ENCODE results near the gene TMC6. TPM values are rescaled to one million over a fixed set of nuclear protein-coding genes. Genes with fewer than 3 reads are reported as not detected.
A peak's percentile ranks its signal among the peaks of the same experiment; 100 is the strongest.

The TMC6 gene
- polyA plus RNA-seq, 1 of the 3 experiments (the other 2 are of a cell fraction), result 5.5 TPM

- H3K9ac ChIP-seq, result no peak overlapping the region
- H3K4me1 ChIP-seq (ENCODE audit: control insufficient read depth in 1 of 2, insufficient read depth in 2 of 2, low read depth in 1 of 2, low read length in 1 of 2), result peaks cover 0 to 17% of the 10 kb centered on the region in 2 experiments; a peak in 1 of 4 replicates
- DNase-seq, result no peak
- no peak overlapping the region for H3K27ac ChIP-seq (ENCODE audit: low read depth in 2 of 2, low read length in 1 of 2)
- WGBS (ENCODE audit: low lambda C conversion rate), result 53% methylated on average over 6 of the region's 6 CpGs
- H4K20me1 ChIP-seq (ENCODE audit: insufficient read depth), result peaks cover 14% of the 10 kb centered on the region; the same call in 1 of the 2 replicates
- H3F3A ChIP-seq (replicated peaks; ENCODE audit: insufficient read depth), result peaks cover 7% of the 10 kb centered on the region
- no peak overlapping the region for H3K4me2 ChIP-seq
- no peak overlapping the region for H2AFZ ChIP-seq (ENCODE audit: low read depth)
- H3K9me2 ChIP-seq, result no peaks in the 10 kb centered on the region
- no peaks in the 10 kb centered on the region for H3K9me3 ChIP-seq
- no peaks in the 10 kb centered on the region for H3K27me3 ChIP-seq (ENCODE audit: insufficient read depth)
- ChIA-PET CTCF (interaction anchor here (0.6 to 1.6 kb wide), 2 partner anchors 84 to 130 kb away, joined by 3 to 4 read pairs; no protein-coding TSS in a partner anchor), POLR2A (no interaction called here)
- no peaks in the 10 kb centered on the region for H3K79me2 ChIP-seq (ENCODE audit: insufficient read depth)
- peaks cover 0 to 6% of the 10 kb centered on the region in 2 experiments for H3K36me3 ChIP-seq (replicated peaks in 1 of 2; ENCODE audit: control insufficient read depth in 1 of 2, insufficient read depth in 2 of 2, low read length in 1 of 2)
- H3K4me3 ChIP-seq (ENCODE audit: low read depth in 2 of 2, low read length in 1 of 2), result no peak overlapping the region
- no peak for TF ChIP-seq GATA2 (CRISPR knock-in tag; IDR thresholded peaks at IDR 0.05)
- TF ChIP-seq RFX5 (IDR thresholded peaks at IDR 0.05; ENCODE audit: low read length), result no peak
- TF ChIP-seq TCF12 (IDR thresholded peaks at IDR 0.05), result no peak
- TF ChIP-seq, protein P1, sequence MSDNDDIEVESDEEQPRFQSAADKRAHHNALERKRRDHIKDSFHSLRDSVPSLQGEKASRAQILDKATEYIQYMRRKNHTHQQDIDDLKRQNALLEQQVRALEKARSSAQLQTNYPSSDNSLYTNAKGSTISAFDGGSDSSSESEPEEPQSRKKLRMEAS (IDR thresholded peaks at IDR 0.05; ENCODE audit: low read depth), result no peak
- TF ChIP-seq RAD21 (IDR thresholded peaks at IDR 0.05; ENCODE audit: low read length), result no peak
- TF ChIP-seq USF1 (IDR thresholded peaks at IDR 0.05; ENCODE audit: borderline replicate concordance, low read depth), result no peak
- TF ChIP-seq REST (IDR thresholded peaks at IDR 0.05; ENCODE audit: low read depth, low read length), result no peak
These were observed 37.9 kb upstream of the TMC6 start for GRCh38 chr17:78166416-78166815.

GRCh38 chr17:78164748-78165607 lies 36.4 kb upstream of the TMC6 start:
- POLR2A ChIA-PET, result interaction anchor here (0.9 to 1.3 kb wide), 2 partner anchors 10 to 21 kb away, joined by 3 to 5 read pairs; no protein-coding TSS in a partner anchor
- H4K20me1 ChIP-seq (ENCODE audit: insufficient read depth), result peaks cover 5% of the 10 kb centered on the region; the same call in 1 of the 2 replicates
- H3K79me2 ChIP-seq (ENCODE audit: insufficient read depth), result no peaks in the 10 kb centered on the region
- H3K9ac ChIP-seq, result no peak overlapping the region
- peak; percentile 32 for DNase-seq
- no peak overlapping the region for H3K4me3 ChIP-seq (ENCODE audit: low read depth in 2 of 2, low read length in 1 of 2)
- no peaks in the 10 kb centered on the region for H3K36me3 ChIP-seq (replicated peaks in 1 of 2; ENCODE audit: control insufficient read depth in 1 of 2, insufficient read depth in 2 of 2, low read length in 1 of 2)
- H3K4me2 ChIP-seq, result no peak overlapping the region
- H3K27ac ChIP-seq (ENCODE audit: low read depth in 2 of 2, low read length in 1 of 2), result no peak overlapping the region
- no peaks in the 10 kb centered on the region for H3K9me2 ChIP-seq
- TF ChIP-seq TEAD4 (IDR thresholded peaks at IDR 0.05; ENCODE audit: borderline replicate concordance, insufficient read depth) (no peak), EZH2phosphoT487 (IDR thresholded peaks at IDR 0.05; ENCODE audit: borderline replicate concordance, low read depth) (no peak), MXI1 (IDR thresholded peaks at IDR 0.05; ENCODE audit: low read depth, low read length) (no peak), SMC3 (IDR thresholded peaks at IDR 0.05; ENCODE audit: low read depth, low read length) (no peak), GATA2 (CRISPR knock-in tag; IDR thresholded peaks at IDR 0.05) (no peak), CHD2 (IDR thresholded peaks at IDR 0.05; ENCODE audit: low read length, partially characterized antibody) (no peak), RFX5 (IDR thresholded peaks at IDR 0.05; ENCODE audit: low read length) (no peak), REST (IDR thresholded peaks at IDR 0.05; ENCODE audit: low read depth, low read length) (no peak), ZBTB33 (IDR thresholded peaks at IDR 0.05; ENCODE audit: borderline replicate concordance, low read depth) (no peak)
- H3F3A ChIP-seq (replicated peaks; ENCODE audit: insufficient read depth), result peaks cover 4% of the 10 kb centered on the region
- H2AFZ ChIP-seq (ENCODE audit: low read depth), result no peak overlapping the region
- 80% methylated on average over 15 of the region's 16 CpGs for WGBS (ENCODE audit: low lambda C conversion rate)
- H3K27me3 ChIP-seq (ENCODE audit: insufficient read depth), result no peaks in the 10 kb centered on the region
- CTCF ChIA-PET, result interaction anchor here (1.0 to 1.2 kb wide), 5 partner anchors 9 to 35 kb away, joined by 3 to 12 read pairs (median 4); no protein-coding TSS in a partner anchor
- H3K9me3 ChIP-seq, result no peaks in the 10 kb centered on the region
- peaks cover 0 to 17% of the 10 kb centered on the region in 2 experiments; a peak in 1 of 4 replicates for H3K4me1 ChIP-seq (ENCODE audit: control insufficient read depth in 1 of 2, insufficient read depth in 2 of 2, low read depth in 1 of 2, low read length in 1 of 2)

Measured in SK-N-SH (cell line).